HL-60 (cell line): ENCODE measurements around the gene KCNQ1.

ENCODE experiments used
- DNase-seq, 2 experiments: peaks; one replicate each; pipeline ENCODE4 v3.0.0-alpha.2; 2010 to 2020; ENCODE audit warnings: low read depth in 1 of 2, low spot score in 1 of 2
- H3K27ac ChIP-seq: fragments of 250-450 bp; sonication (Bioruptor Pico); replicated peaks from 2 replicates; pipeline ENCODE4 v1.5.1; 2020; ENCODE audit warnings: mild to moderate bottlenecking, moderate library complexity
- H3K27me3 ChIP-seq: fragments of 250-450 bp; sonication (Bioruptor Pico); 2 replicates; pipeline ENCODE4 v1.5.1; 2021; ENCODE audit warnings: mild to moderate bottlenecking, moderate library complexity; ENCODE audit not compliant: insufficient read depth, poor library complexity, severe bottlenecking
- H3K4me3 ChIP-seq: replicated peaks from 2 replicates; pipeline ENCODE4 v1.5.1; 2011; ENCODE audit warnings: mild to moderate bottlenecking, control low read depth, low read length; ENCODE audit not compliant: insufficient read depth
- GABPA ChIP-seq: IDR thresholded peaks from 2 replicates; pipeline ENCODE4 v1.6.1; 2012; ENCODE audit warnings: low read depth
- POLR2AphosphoS5 ChIP-seq: IDR thresholded peaks from 2 replicates; pipeline ENCODE4 v1.6.1; 2012; ENCODE audit warnings: low read depth
- SPI1 ChIP-seq: IDR thresholded peaks from 2 replicates; pipeline ENCODE4 v1.6.1; 2012; ENCODE audit warnings: low read depth, mild to moderate bottlenecking, borderline replicate concordance
- TF ChIP-seq, protein P1 (sequence below): IDR thresholded peaks from one replicate; pipeline ENCODE4 v1.5.1; 2011; ENCODE audit warnings: low read length, control low read depth, inconsistent platforms; ENCODE audit not compliant: insufficient read depth
- TF ChIP-seq, protein P2 (sequence below): IDR thresholded peaks from 2 replicates; pipeline ENCODE4 v1.6.1; 2012; ENCODE audit warnings: low read depth; ENCODE audit not compliant: insufficient replicate concordance

The KCNQ1 gene

DNA sequence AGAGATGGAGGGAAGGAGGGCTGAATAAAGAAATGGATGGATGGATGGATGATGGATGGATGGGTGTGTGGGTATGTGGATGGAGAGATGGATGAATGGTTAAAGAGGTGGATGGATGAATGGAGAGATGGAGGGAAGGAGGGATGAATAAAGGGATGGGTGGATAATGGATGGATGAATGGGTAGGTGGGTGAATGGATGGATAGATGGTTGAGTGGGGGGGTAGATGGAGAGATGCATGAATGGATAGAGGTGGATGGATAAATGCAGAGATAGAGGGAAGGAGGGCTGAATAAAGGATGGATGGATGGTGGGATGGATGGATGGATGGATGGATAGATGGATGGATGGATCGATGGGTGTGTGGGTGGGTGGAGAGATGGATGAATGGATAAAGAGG, 369.2 kb downstream of the KCNQ1 start:
- DNase-seq, result no peak
- H3K4me3 ChIP-seq, result no peak overlapping the region
- no peaks in the 10 kb centered on the region for H3K27me3 ChIP-seq
- H3K27ac ChIP-seq, result no peak overlapping the region
- TF ChIP-seq GABPA, result no peak
- TF ChIP-seq, protein P1, sequence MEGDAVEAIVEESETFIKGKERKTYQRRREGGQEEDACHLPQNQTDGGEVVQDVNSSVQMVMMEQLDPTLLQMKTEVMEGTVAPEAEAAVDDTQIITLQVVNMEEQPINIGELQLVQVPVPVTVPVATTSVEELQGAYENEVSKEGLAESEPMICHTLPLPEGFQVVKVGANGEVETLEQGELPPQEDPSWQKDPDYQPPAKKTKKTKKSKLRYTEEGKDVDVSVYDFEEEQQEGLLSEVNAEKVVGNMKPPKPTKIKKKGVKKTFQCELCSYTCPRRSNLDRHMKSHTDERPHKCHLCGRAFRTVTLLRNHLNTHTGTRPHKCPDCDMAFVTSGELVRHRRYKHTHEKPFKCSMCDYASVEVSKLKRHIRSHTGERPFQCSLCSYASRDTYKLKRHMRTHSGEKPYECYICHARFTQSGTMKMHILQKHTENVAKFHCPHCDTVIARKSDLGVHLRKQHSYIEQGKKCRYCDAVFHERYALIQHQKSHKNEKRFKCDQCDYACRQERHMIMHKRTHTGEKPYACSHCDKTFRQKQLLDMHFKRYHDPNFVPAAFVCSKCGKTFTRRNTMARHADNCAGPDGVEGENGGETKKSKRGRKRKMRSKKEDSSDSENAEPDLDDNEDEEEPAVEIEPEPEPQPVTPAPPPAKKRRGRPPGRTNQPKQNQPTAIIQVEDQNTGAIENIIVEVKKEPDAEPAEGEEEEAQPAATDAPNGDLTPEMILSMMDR, result no peak
- TF ChIP-seq SPI1, result no peak
- TF ChIP-seq, protein P2, sequence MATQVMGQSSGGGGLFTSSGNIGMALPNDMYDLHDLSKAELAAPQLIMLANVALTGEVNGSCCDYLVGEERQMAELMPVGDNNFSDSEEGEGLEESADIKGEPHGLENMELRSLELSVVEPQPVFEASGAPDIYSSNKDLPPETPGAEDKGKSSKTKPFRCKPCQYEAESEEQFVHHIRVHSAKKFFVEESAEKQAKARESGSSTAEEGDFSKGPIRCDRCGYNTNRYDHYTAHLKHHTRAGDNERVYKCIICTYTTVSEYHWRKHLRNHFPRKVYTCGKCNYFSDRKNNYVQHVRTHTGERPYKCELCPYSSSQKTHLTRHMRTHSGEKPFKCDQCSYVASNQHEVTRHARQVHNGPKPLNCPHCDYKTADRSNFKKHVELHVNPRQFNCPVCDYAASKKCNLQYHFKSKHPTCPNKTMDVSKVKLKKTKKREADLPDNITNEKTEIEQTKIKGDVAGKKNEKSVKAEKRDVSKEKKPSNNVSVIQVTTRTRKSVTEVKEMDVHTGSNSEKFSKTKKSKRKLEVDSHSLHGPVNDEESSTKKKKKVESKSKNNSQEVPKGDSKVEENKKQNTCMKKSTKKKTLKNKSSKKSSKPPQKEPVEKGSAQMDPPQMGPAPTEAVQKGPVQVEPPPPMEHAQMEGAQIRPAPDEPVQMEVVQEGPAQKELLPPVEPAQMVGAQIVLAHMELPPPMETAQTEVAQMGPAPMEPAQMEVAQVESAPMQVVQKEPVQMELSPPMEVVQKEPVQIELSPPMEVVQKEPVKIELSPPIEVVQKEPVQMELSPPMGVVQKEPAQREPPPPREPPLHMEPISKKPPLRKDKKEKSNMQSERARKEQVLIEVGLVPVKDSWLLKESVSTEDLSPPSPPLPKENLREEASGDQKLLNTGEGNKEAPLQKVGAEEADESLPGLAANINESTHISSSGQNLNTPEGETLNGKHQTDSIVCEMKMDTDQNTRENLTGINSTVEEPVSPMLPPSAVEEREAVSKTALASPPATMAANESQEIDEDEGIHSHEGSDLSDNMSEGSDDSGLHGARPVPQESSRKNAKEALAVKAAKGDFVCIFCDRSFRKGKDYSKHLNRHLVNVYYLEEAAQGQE, result no peak
- no peak for TF ChIP-seq POLR2AphosphoS5

DNA sequence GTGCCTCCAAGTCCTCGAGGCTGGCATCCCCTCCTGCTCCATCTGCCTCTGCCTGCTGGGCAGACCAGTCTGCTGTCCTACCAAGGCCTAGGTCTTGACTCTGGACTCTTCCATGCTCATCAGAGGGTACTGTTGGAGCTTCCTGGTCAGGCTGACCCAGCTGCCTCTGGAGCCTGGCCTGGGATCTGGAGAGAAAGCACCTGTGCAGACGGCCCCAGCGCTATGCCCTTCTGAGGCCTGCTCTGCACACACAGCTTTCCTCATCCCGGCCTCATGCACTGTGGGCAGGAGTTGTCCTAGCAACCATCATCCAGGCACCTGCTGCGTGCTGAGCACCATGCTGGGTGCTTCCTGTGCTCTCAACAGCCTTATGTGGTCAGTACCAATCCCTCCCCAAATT, 369.9 kb downstream of the KCNQ1 start:
- no peak for DNase-seq
- H3K27me3 ChIP-seq, result no peaks in the 10 kb centered on the region
- no peak overlapping the region for H3K4me3 ChIP-seq
- H3K27ac ChIP-seq, result no peak overlapping the region
- TF ChIP-seq, protein P1, result no peak
- TF ChIP-seq POLR2AphosphoS5 (no peak), SPI1 (no peak), GABPA (no peak)
- TF ChIP-seq, protein P2, result no peak

DNA sequence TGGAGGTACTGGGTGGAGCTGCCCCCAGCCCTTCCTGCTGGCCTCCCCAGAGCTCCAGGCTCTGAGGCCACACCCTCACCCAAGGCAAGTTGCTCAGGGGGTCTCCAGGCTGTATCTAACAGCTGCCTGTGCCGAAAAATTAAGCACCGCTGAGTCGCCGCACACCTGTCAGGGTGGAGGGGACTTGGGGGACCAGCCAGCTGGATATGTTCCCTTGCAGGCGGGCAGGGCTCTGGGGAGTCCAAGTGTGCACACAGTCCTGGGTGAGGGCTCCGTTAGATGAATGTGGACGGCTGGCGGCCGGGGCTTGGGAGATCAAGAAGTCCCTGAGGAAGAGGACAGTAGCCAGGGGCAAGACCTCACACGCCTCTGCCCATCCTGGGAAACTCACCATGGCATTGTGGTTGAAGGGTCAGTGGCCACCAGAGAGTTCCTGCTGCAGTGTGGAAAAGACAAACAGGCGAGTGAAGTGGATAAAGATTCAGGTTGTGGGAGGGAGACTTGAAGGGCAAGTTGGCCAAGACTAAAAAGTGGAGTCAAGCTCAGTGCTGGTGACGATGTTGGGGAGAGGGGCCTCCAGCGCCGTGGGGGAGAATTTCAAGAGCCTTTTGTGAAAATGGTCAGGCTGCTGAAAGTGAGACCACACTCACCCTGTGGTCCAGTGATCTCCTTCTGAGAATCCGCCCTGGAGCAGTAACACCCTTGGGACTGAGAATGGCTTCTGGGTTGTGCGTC, 371.1 kb downstream of the KCNQ1 start:
- Histone ChIP-seq H3K27ac (no peak overlapping the region), H3K27me3 (no peaks in the 10 kb centered on the region), H3K4me3 (no peak overlapping the region)
- DNase-seq, result no peak
- TF ChIP-seq GABPA (no peak), SPI1 (no peak), POLR2AphosphoS5 (no peak)
- TF ChIP-seq, protein P2, result no peak
- TF ChIP-seq, protein P1, result no peak
